GM23338 (cell line): Measurements from ENCODE around the gene SH3RF3.

Experiments used
- EZH2 ChIP-seq: fragments of 200-600 bp; sonication (generic); IDR thresholded peaks from one replicate; pipeline ENCODE4 v1.8.0; 2017; ENCODE audit warnings: antibody characterized with exemption, mild to moderate bottlenecking, low read depth; ENCODE audit not compliant: unreplicated experiment
- EZH2phosphoT487 ChIP-seq: fragments of 200-600 bp; sonication (generic); IDR thresholded peaks from one replicate; pipeline ENCODE4 v1.8.1; 2018; ENCODE audit warnings: antibody characterized with exemption; ENCODE audit not compliant: unreplicated experiment
- POLR2AphosphoS5 ChIP-seq: IDR thresholded peaks from 2 replicates; pipeline ENCODE4 v1.6.1; 2016; ENCODE audit warnings: antibody characterized with exemption, low read depth
- TF ChIP-seq, protein P1 (sequence below), 2 experiments: fragments of 200-600 bp in 1 of 2; sonication (generic) in 1 of 2; conservative IDR thresholded peaks; 2 replicates each; pipeline versions ENCODE4 v1.5.1 to v1.6.1; 2016 to 2017; ENCODE audit warnings: antibody characterized with exemption in 2 of 2, low read depth in 2 of 2, mild to moderate bottlenecking in 2 of 2, moderate library complexity in 1 of 2

DNA sequence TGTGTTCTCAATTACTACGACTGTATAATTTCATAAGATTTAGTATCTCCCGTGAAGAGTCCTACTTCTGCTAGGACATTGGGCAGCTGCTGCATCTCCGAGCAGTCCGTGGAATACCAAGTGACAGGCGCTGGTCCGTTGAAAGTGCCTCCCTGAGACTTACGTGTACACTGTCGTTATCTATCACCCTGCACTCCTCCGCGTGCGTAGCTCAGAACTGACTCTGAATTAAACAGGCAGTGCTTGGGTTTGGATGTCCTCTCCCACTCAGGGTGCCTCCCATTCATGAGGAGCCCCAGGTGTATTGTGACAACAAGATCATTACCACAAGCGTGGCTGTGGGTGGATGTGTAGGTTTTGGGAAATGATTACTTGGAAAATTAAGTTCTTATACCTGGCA lies 148.4 kb downstream of the SH3RF3 start:
- TF ChIP-seq, protein P1, sequence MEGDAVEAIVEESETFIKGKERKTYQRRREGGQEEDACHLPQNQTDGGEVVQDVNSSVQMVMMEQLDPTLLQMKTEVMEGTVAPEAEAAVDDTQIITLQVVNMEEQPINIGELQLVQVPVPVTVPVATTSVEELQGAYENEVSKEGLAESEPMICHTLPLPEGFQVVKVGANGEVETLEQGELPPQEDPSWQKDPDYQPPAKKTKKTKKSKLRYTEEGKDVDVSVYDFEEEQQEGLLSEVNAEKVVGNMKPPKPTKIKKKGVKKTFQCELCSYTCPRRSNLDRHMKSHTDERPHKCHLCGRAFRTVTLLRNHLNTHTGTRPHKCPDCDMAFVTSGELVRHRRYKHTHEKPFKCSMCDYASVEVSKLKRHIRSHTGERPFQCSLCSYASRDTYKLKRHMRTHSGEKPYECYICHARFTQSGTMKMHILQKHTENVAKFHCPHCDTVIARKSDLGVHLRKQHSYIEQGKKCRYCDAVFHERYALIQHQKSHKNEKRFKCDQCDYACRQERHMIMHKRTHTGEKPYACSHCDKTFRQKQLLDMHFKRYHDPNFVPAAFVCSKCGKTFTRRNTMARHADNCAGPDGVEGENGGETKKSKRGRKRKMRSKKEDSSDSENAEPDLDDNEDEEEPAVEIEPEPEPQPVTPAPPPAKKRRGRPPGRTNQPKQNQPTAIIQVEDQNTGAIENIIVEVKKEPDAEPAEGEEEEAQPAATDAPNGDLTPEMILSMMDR (conservative IDR thresholded peaks at IDR 0.05; ENCODE audit: low read depth in 2 of 2): no peak
- no peak for TF ChIP-seq EZH2phosphoT487
- TF ChIP-seq EZH2: no peak
- TF ChIP-seq POLR2AphosphoS5: no peak
